T-helper 17 cell (primary cell): ENCODE data around the gene USP24. TPM values are rescaled to one million over a fixed set of nuclear protein-coding genes. Genes with fewer than 3 reads are reported as not detected.
A peak's percentile ranks its signal among the peaks of the same experiment; 100 is the strongest.
"Not testable (repeated sequence)": the region's sequence is repeated elsewhere in the genome, so short reads cannot be mapped to it uniquely, and the experiment has no call there.

Experiments
- ATAC-seq: fragments of 150-1000 bp; cut with Tn5 transposase; 2 replicates; pipeline ENCODE4 v1.10.0; 2021; ENCODE audit warnings: mild to moderate bottlenecking, moderate library complexity
- DNase-seq, 3 donors: peaks; one replicate each; pipeline versions ENCODE4 v3.0.0 to v3.0.0-alpha.2; 2020 to 2021
- H3K9me3 ChIP-seq: one replicate; pipeline ENCODE4 v1.7.0; 2013; ENCODE audit warnings: low read length, mild to moderate bottlenecking; ENCODE audit not compliant: control insufficient read depth, poor library complexity, severe bottlenecking
- H3K27ac Mint-ChIP-seq: one replicate; pipeline ENCODE4 v1.8.0; 2022; ENCODE audit warnings: mild to moderate bottlenecking, moderate library complexity, mixed read lengths
- H3K27me3 Mint-ChIP-seq: one replicate; pipeline ENCODE4 v1.8.0; 2022; ENCODE audit warnings: mixed read lengths
- H3K36me3 Mint-ChIP-seq: one replicate; pipeline ENCODE4 v1.8.0; 2022; ENCODE audit warnings: low read depth, mixed read lengths
- H3K4me1 Mint-ChIP-seq: one replicate; pipeline ENCODE4 v1.8.0; 2022; ENCODE audit warnings: mild to moderate bottlenecking, mixed read lengths
- H3K4me3 Mint-ChIP-seq: one replicate; pipeline ENCODE4 v1.8.0; 2022; ENCODE audit warnings: mild to moderate bottlenecking, moderate library complexity, mixed read lengths
- total RNA-seq, 4 donors: library from RNA in 2 of 4; stranded (reverse) in 2 of 4; gene quantifications; one replicate each; pipeline ENCODE4 v1.2.3 and lab custom pipeline; 2022 to 2026

USP24 gene
- total RNA-seq, 2 donors from 2014 or later: 69.5 to 82.9 TPM

- ATAC-seq (no peak), DNase-seq (no peak)
- peaks cover 80% of the 10 kb centered on the region for H3K27me3 Mint-ChIP-seq
- peaks cover 3% of the 10 kb centered on the region for H3K36me3 Mint-ChIP-seq
- no peaks in the 10 kb centered on the region for H3K9me3 ChIP-seq
- peaks cover 3% of the 10 kb centered on the region for H3K4me1 Mint-ChIP-seq
- no peak overlapping the region for H3K27ac Mint-ChIP-seq
- peak overlapping the region; percentile 9 for H3K4me3 Mint-ChIP-seq
These were observed 174.9 kb downstream of the USP24 start for GRCh38 chr1:55040083-55040932.

- ATAC-seq (no peak), DNase-seq (no peak)
- Mint-ChIP-seq H3K4me3 (peak within 1 kb of the TSS; percentile 9), H3K36me3 (peaks cover 3% of the 10 kb centered on the region), H3K27me3 (peaks cover 88% of the 10 kb centered on the region), H3K4me1 (peaks cover 3% of the 10 kb centered on the region), H3K27ac (no peak within 1 kb of the TSS)
- no peaks in the 10 kb centered on the region for H3K9me3 ChIP-seq
These were observed 175.7 kb downstream of the USP24 start, which contains the start of gene PCSK9 for GRCh38 chr1:55039342-55040082. TSS of gene PCSK9 (plus strand) at chr1:55039548. CDS start at chr1:55039838, 290 bp downstream.

DNA sequence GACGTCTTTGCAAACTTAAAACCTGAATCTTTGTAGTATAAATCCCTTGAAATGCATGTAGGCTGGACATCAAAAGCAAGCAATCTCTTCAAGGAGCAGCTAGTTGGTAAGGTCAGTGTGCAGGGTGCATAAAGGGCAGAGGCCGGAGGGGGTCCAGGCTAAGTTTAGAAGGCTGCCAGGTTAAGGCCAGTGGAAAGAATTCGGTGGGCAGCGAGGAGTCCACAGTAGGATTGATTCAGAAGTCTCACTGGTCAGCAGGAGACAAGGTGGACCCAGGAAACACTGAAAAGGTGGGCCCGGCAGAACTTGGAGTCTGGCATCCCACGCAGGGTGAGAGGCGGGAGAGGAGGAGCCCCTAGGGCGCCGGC, 176.2 kb downstream of the USP24 start:
- H3K27ac Mint-ChIP-seq: no peak overlapping the region
- no peak overlapping the region for H3K4me3 Mint-ChIP-seq
- peaks cover 3% of the 10 kb centered on the region for H3K36me3 Mint-ChIP-seq
- H3K27me3 Mint-ChIP-seq: peaks cover 93% of the 10 kb centered on the region
- DNase-seq (no peak), ATAC-seq (no peak)
- peaks cover 3% of the 10 kb centered on the region for H3K4me1 Mint-ChIP-seq
- no peaks in the 10 kb centered on the region for H3K9me3 ChIP-seq

GRCh38 chr1:55038552-55038838, 176.7 kb downstream of the USP24 start:
- Mint-ChIP-seq H3K4me3 (no peak overlapping the region), H3K27ac (no peak overlapping the region), H3K27me3 (peaks cover 94% of the 10 kb centered on the region), H3K4me1 (peaks cover 3% of the 10 kb centered on the region), H3K36me3 (peaks cover 3% of the 10 kb centered on the region)
- H3K9me3 ChIP-seq: no peaks in the 10 kb centered on the region
- DNase-seq (no peak), ATAC-seq (no peak)

DNA sequence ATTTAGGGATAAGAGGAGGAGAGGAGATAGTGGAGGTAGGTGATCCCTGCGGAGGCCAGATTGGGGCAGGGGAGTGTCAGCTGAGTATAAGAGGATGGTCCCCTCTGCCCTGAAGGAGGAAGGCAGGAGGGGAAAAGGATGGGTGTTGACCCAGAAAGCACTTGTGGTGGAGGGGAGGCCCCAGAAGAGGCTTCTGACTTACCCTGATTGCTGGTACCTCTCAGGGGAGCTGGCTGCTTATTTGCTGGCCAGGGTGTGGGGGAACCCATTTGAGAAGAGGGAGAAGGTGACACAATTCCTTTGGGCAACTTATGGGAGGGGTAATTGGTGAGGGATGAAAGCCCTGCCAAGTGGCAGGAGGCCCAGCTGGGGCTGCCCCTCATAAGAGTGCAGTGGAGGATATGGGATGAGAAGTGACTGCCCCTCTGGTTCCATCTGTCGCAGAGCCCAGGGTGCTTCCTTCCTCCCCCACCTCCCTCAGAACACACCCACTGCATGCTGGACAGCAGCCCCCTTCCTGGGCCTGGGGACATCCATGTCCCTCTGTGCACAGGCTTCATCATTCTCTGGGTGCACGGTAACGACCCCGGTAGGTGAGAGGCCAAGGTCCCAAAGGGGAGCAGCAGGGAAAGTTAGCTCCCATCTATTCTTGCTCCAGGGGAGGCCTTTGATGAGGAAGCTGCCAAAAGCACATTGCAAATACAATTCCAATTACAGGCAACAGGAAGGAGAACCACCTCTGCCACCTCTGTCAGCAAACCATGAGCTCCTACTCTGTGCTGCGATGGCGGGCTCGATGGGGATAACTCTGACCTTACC, 177.2 kb downstream of the USP24 start:
- Mint-ChIP-seq H3K36me3 (peaks cover 6% of the 10 kb centered on the region), H3K4me1 (peaks cover 3% of the 10 kb centered on the region), H3K27me3 (peaks cover 96% of the 10 kb centered on the region), H3K4me3 (no peak overlapping the region), H3K27ac (no peak overlapping the region)
- ATAC-seq: no peak
- DNase-seq: no peak
- H3K9me3 ChIP-seq: no peaks in the 10 kb centered on the region

DNA sequence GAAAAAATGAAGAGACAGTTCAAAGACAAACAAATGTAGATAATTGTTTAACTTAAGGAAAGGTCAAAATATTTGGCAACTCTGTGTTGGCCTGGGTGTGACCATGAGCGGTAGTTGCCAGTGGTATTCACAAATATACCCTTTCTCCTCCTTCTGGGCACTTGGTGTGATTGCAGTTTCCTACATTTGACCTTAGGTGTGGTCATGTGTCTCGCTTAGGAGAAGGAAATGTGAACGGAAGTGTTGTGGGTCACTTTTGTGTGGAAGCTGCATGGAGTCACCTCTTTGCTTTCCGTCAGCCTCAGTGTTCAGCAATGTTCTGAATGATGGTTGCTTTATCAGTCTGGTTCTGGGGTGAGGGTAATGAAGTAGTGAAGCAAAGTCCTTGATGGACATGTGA, 179.3 kb downstream of the USP24 start:
- ATAC-seq (no peak), DNase-seq (no peak)
- H3K27me3 Mint-ChIP-seq: peaks cover 98% of the 10 kb centered on the region
- peaks cover 8% of the 10 kb centered on the region for H3K36me3 Mint-ChIP-seq
- H3K4me3 Mint-ChIP-seq: no peak overlapping the region
- H3K9me3 ChIP-seq: no peaks in the 10 kb centered on the region
- no peak overlapping the region for H3K27ac Mint-ChIP-seq
- peaks cover 3% of the 10 kb centered on the region for H3K4me1 Mint-ChIP-seq

DNA sequence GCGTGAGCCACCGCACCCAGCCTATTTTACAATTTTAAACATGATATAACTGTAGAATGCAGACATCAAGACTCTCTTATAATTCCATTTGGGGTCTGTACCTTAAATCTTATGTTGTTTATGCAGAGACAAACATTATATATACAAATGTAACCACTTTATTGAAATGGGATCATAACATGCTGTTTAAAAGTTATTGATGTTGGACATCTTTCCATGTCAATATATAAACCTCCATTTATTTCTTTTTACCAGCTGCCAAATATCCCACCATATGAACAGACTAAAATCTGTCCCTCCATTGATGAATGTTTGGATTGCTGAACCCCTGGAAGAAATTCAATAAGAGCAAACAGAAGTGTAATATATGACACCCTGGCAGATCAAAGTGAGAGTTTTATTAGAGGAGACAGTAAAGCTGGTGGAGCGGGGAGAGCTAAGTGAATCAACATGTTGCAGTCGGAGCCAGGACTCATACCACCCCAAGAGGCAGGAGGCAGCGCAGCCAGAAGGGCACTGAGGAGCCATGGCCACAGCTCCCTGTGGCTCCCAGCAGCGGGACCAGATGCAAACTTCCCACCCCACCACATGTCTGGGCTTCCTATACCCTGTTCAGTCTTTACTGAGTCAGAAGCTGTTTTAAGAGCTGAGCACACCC, 180.6 kb downstream of the USP24 start:
- Mint-ChIP-seq H3K36me3 (peaks cover 11% of the 10 kb centered on the region), H3K4me1 (peaks cover 7% of the 10 kb centered on the region), H3K27me3 (peaks cover 98% of the 10 kb centered on the region), H3K27ac (no peak overlapping the region), H3K4me3 (no peak overlapping the region)
- DNase-seq (no peak), ATAC-seq (no peak)
- H3K9me3 ChIP-seq: no peaks in the 10 kb centered on the region

DNA sequence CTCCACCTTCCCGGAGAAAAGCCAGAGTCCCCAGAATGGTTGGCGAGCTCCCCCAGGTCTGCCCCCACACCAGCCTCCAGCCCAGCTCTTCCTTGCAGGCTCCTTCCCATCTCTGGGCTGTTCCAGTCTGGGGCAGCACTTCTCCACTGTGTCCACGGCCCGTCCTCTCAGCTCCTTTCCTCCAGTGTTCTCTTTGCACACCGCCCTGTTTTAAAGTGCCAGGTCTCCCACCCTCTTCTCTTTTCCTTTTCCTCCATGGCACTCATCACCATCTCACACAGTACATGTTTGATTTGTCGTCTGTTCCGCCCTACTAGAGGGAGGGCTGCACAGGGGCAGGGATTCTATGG, 181.9 kb downstream of the USP24 start:
- no peak for DNase-seq
- peaks cover 90% of the 10 kb centered on the region for H3K27me3 Mint-ChIP-seq
- no peak overlapping the region for H3K27ac Mint-ChIP-seq
- no peak overlapping the region for H3K4me3 Mint-ChIP-seq
- H3K9me3 ChIP-seq: no peaks in the 10 kb centered on the region
- H3K36me3 Mint-ChIP-seq: peaks cover 11% of the 10 kb centered on the region
- peaks cover 7% of the 10 kb centered on the region for H3K4me1 Mint-ChIP-seq
- no peak for ATAC-seq

GRCh38 chr1:55031098-55031497, 184.1 kb downstream of the USP24 start:
- not testable (repeated sequence) for H3K27ac Mint-ChIP-seq, H3K36me3 Mint-ChIP-seq
- peaks cover 69% of the 10 kb centered on the region for H3K27me3 Mint-ChIP-seq

GRCh38 chr1:55026682-55027081, 188.5 kb downstream of the USP24 start:
- H3K4me3 Mint-ChIP-seq, ATAC-seq, H3K36me3 Mint-ChIP-seq, H3K9me3 ChIP-seq, DNase-seq: not testable (repeated sequence)
- H3K27ac Mint-ChIP-seq: peak overlapping the region; percentile 6
- peaks cover 16% of the 10 kb centered on the region for H3K4me1 Mint-ChIP-seq
- peaks cover 50% of the 10 kb centered on the region for H3K27me3 Mint-ChIP-seq

More at GRCh38 chr1:55031098-55031497, 184.1 kb downstream of the USP24 start:
- H3K4me1 Mint-ChIP-seq, H3K4me3 Mint-ChIP-seq, ATAC-seq, DNase-seq, H3K9me3 ChIP-seq: not testable (repeated sequence)

GRCh38 chr1:55024163-55024562, 191.0 kb downstream of the USP24 start:
- not testable (repeated sequence) for H3K36me3 Mint-ChIP-seq, DNase-seq, H3K4me3 Mint-ChIP-seq, H3K9me3 ChIP-seq, ATAC-seq
- H3K27ac Mint-ChIP-seq: peak overlapping the region; percentile 4
- peaks cover 12% of the 10 kb centered on the region for H3K4me1 Mint-ChIP-seq
- H3K27me3 Mint-ChIP-seq: peaks cover 44% of the 10 kb centered on the region

- Mint-ChIP-seq H3K27me3 (peaks cover 56% of the 10 kb centered on the region), H3K27ac (no peak overlapping the region), H3K36me3 (no peaks in the 10 kb centered on the region), H3K4me1 (peaks cover 12% of the 10 kb centered on the region), H3K4me3 (no peak overlapping the region)
- DNase-seq: peak; percentile 31 to 55 (median 48)
- no peaks in the 10 kb centered on the region for H3K9me3 ChIP-seq
- peak; percentile 94 for ATAC-seq
These were observed 193.1 kb downstream of the USP24 start for GRCh38 chr1:55021942-55022546.
